Measurements from ENCODE around the gene NPHP3.

The NPHP3 gene

GRCh38 chr3:132716372-132716771 is 5.8 kb downstream of the NPHP3 start:
- no peak for TF ChIP-seq SPI1 (IDR thresholded peaks at IDR 0.05; ENCODE audit: borderline replicate concordance, low read depth)
- TF ChIP-seq POLR2AphosphoS5 (IDR thresholded peaks at IDR 0.05; ENCODE audit: low read depth), result no peak
- no peak for TF ChIP-seq REST (IDR thresholded peaks at IDR 0.05; ENCODE audit: insufficient replicate concordance, low read depth)
- TF ChIP-seq CTCF (IDR thresholded peaks at IDR 0.05; ENCODE audit: insufficient read depth, low read length), result no peak
- no peak for TF ChIP-seq GABPA (IDR thresholded peaks at IDR 0.05; ENCODE audit: low read depth)
- H3K4me3 ChIP-seq (replicated peaks; ENCODE audit: insufficient read depth, low read length), result no peak overlapping the region
- no peak for DNase-seq (ENCODE audit: low read depth in 1 of 2, low spot score in 1 of 2)
- no peak overlapping the region for H3K27ac ChIP-seq (replicated peaks)
- no peaks in the 10 kb centered on the region for H3K27me3 ChIP-seq (ENCODE audit: insufficient read depth, poor library complexity, severe bottlenecking)

DNA sequence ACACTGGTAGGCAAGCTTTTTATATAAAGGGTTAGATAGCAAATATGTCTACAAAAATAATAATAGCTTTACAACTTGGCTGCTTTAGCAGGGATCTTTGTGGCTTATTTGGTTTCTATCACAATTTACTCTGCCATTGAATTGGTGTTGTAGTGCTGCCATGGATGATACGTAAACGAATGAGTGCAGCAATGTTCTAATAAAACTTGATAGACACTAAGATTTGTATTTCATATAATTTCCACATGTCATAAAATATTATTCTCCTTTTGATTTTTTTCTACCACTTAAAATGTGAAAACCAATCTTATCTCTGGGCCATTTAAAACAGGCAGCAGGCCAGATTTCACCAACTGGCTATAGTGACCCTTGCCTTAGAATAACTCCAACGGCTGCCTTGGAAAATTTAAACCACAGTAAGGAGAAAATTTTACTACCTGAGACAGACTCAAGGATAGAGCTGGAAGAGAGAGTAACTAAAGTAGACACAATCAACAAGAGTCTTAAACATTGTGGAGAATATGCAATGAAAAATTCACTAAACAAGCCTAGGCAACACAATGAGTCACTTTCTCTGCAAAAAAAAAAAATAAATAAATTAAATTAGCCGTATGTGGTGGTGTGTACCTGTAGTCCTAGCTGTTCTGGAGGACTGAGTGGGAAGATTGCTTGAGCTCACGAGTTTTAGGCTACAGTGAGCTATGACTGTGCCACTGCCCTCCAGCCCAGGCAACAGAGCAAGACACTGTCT is 8.1 kb downstream of the NPHP3 start:
- DNase-seq (ENCODE audit: low read depth in 1 of 2, low spot score in 1 of 2), result no peak
- TF ChIP-seq GABPA (IDR thresholded peaks at IDR 0.05; ENCODE audit: low read depth) (no peak), POLR2AphosphoS5 (IDR thresholded peaks at IDR 0.05; ENCODE audit: low read depth) (no peak), CTCF (IDR thresholded peaks at IDR 0.05; ENCODE audit: insufficient read depth, low read length) (no peak), SPI1 (IDR thresholded peaks at IDR 0.05; ENCODE audit: borderline replicate concordance, low read depth) (no peak), REST (IDR thresholded peaks at IDR 0.05; ENCODE audit: insufficient replicate concordance, low read depth) (no peak)
- no peak overlapping the region for H3K4me3 ChIP-seq (replicated peaks; ENCODE audit: insufficient read depth, low read length)
- H3K27ac ChIP-seq (replicated peaks), result no peak overlapping the region
- H3K27me3 ChIP-seq (ENCODE audit: insufficient read depth, poor library complexity, severe bottlenecking), result no peaks in the 10 kb centered on the region

GRCh38 chr3:132710311-132710710 is 11.9 kb downstream of the NPHP3 start:
- Histone ChIP-seq H3K4me3 (replicated peaks; ENCODE audit: insufficient read depth, low read length) (no peak overlapping the region), H3K27me3 (ENCODE audit: insufficient read depth, poor library complexity, severe bottlenecking) (no peaks in the 10 kb centered on the region), H3K27ac (replicated peaks) (no peak overlapping the region)
- TF ChIP-seq CTCF (IDR thresholded peaks at IDR 0.05; ENCODE audit: insufficient read depth, low read length), result no peak
- no peak for TF ChIP-seq GABPA (IDR thresholded peaks at IDR 0.05; ENCODE audit: low read depth)
- DNase-seq (ENCODE audit: low read depth in 1 of 2, low spot score in 1 of 2), result no peak

DNA sequence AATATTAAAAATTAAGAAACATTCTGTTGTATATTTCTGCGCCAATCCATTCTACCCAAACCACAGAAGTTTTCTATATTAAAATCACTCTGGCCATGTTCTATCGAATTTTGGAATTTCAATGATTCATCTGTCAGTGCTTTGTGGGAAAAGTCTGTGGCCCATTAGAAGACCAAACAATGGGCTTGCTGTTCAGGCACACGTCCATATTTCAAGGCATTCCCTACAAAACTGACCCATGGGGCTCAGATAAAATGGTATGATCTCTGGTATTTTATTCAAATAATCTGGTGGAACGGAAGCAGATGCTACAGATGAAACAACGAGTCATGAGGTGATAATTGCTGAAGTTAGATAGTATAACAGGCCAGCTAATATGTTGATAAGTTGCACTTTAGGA is 12.4 kb downstream of the NPHP3 start:
- Histone ChIP-seq H3K4me3 (replicated peaks; ENCODE audit: insufficient read depth, low read length) (no peak overlapping the region), H3K27me3 (ENCODE audit: insufficient read depth, poor library complexity, severe bottlenecking) (no peaks in the 10 kb centered on the region), H3K27ac (replicated peaks) (no peak overlapping the region)
- no peak for DNase-seq (ENCODE audit: low read depth in 1 of 2, low spot score in 1 of 2)
- TF ChIP-seq SPI1 (IDR thresholded peaks at IDR 0.05; ENCODE audit: borderline replicate concordance, low read depth), result no peak
- TF ChIP-seq REST (IDR thresholded peaks at IDR 0.05; ENCODE audit: insufficient replicate concordance, low read depth), result no peak
- TF ChIP-seq GABPA (IDR thresholded peaks at IDR 0.05; ENCODE audit: low read depth), result no peak
- no peak for TF ChIP-seq POLR2AphosphoS5 (IDR thresholded peaks at IDR 0.05; ENCODE audit: low read depth)
- TF ChIP-seq CTCF (IDR thresholded peaks at IDR 0.05; ENCODE audit: insufficient read depth, low read length), result no peak
